ENCODE measurements around the gene DMAC2L.

DNA sequence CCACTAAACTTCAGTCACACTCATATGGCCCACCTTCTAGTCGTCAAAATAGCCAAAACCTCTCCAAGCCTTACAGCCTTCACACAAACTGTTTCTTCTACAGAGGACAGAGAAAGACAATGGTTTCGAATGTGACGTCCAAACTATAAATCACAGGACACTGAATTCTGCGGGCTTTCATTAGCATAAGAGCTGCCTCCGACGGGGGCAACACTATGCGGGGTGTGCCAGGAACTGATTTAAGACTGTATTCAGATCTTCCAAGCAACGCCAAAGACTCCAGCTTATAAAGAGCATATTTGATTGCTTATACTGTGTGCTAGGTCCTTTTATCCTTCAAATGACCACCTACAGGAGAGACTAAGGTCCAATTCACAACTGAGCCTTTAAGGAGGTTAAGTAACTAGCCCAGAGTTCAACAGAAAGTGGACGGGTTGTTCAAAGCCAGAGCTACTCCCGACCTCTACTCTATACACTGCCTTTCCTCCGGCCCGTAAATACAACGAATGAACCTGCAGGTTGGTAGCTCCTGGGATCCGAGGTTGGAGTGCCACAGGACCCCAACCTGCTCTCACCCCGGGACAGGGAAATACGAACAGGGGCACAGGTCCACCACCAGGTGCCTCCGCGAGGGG is 670 bp upstream of the DMAC2L start:
- TF ChIP-seq EZH2phosphoT487 (IDR thresholded peaks at IDR 0.05; ENCODE audit: insufficient read depth, low read depth) = no peak
- no peak for TF ChIP-seq EZH2 (IDR thresholded peaks at IDR 0.05; ENCODE audit: insufficient read depth, poor library complexity, severe bottlenecking)
